H9 (cell line): ENCODE data around the gene HASPIN. TPM values are rescaled to one million over a fixed set of nuclear protein-coding genes. Genes with fewer than 3 reads are reported as not detected.
"Not testable (repeated sequence)": the region's sequence is repeated elsewhere in the genome, so short reads cannot be mapped to it uniquely, and the experiment has no call there.

Experiments used
- DNase-seq: peaks from one replicate; pipeline ENCODE4 v3.0.0-alpha.2; 2017
- H2AFZ ChIP-seq: one replicate; pipeline ENCODE4 v1.6.1; 2013; ENCODE audit warnings: mild to moderate bottlenecking, low read length, control low read depth, moderate library complexity
- H2AK5ac ChIP-seq: 2 replicates; pipeline ENCODE4 v1.6.1; 2013; ENCODE audit warnings: low read length, control low read depth, mixed read lengths; ENCODE audit not compliant: insufficient read length
- H2BK120ac ChIP-seq: one replicate; pipeline ENCODE4 v1.6.1; 2013; ENCODE audit warnings: low read depth, mild to moderate bottlenecking, low read length, control low read depth, inconsistent platforms; ENCODE audit not compliant: poor library complexity, severe bottlenecking
- H2BK12ac ChIP-seq: 2 replicates; pipeline ENCODE4 v1.6.1; 2013; ENCODE audit warnings: low read length, control low read depth, mixed read lengths, low read depth; ENCODE audit not compliant: insufficient read length
- H2BK15ac ChIP-seq: 2 replicates; pipeline ENCODE4 v1.6.1; 2013; ENCODE audit warnings: low read depth, low read length, control low read depth
- H2BK20ac ChIP-seq: one replicate; pipeline ENCODE4 v1.6.1; 2013; ENCODE audit warnings: low read depth, mild to moderate bottlenecking, low read length, control low read depth, inconsistent platforms; ENCODE audit not compliant: poor library complexity, severe bottlenecking
- H2BK5ac ChIP-seq: 2 replicates; pipeline ENCODE4 v1.6.1; 2013; ENCODE audit warnings: low read length, control low read depth, mixed read lengths; ENCODE audit not compliant: insufficient read length
- H3K14ac ChIP-seq: 2 replicates; pipeline ENCODE4 v1.6.1; 2013; ENCODE audit warnings: low read length, control low read depth; ENCODE audit not compliant: insufficient read depth
- H3K18ac ChIP-seq: 2 replicates; pipeline ENCODE4 v1.6.1; 2013; ENCODE audit warnings: low read depth, mild to moderate bottlenecking, mixed read lengths, low read length, control low read depth; ENCODE audit not compliant: insufficient read length
- H3K23ac ChIP-seq: 2 replicates; pipeline ENCODE4 v1.6.1; 2013; ENCODE audit warnings: low read length, control low read depth, mixed read lengths, low read depth; ENCODE audit not compliant: insufficient read length
- H3K23me2 ChIP-seq: 2 replicates; pipeline ENCODE4 v1.6.1; 2013; ENCODE audit warnings: low read depth, mild to moderate bottlenecking, mixed read lengths, low read length, control low read depth; ENCODE audit not compliant: insufficient read length, poor library complexity, severe bottlenecking
- H3K27ac ChIP-seq: 2 replicates; pipeline ENCODE4 v1.5.1; 2013; ENCODE audit warnings: low read length, control low read depth, mixed read lengths, low read depth; ENCODE audit not compliant: insufficient read length
- H3K27me3 ChIP-seq: 2 replicates; pipeline ENCODE4 v1.6.1; 2013; ENCODE audit warnings: low read length, control low read depth, inconsistent platforms; ENCODE audit not compliant: insufficient read depth
- H3K4ac ChIP-seq: 2 replicates; pipeline ENCODE4 v1.6.1; 2013; ENCODE audit warnings: low read depth, mild to moderate bottlenecking, control low read depth, inconsistent platforms, low read length, moderate library complexity
- H3K4me1 ChIP-seq: 2 replicates; pipeline ENCODE4 v1.6.1; 2013; ENCODE audit warnings: low read length, control low read depth, inconsistent platforms; ENCODE audit not compliant: insufficient read depth
- H3K4me2 ChIP-seq: 2 replicates; pipeline ENCODE4 v1.6.1; 2013; ENCODE audit warnings: low read length, control low read depth, mixed read lengths; ENCODE audit not compliant: insufficient read length, insufficient read depth
- H3K56ac ChIP-seq: 2 replicates; pipeline ENCODE4 v1.6.1; 2013; ENCODE audit warnings: low read depth, mild to moderate bottlenecking, mixed read lengths, low read length, control low read depth; ENCODE audit not compliant: insufficient read length
- H3K79me1 ChIP-seq: 2 replicates; pipeline ENCODE4 v1.6.1; 2013; ENCODE audit warnings: low read depth, mild to moderate bottlenecking, moderate library complexity, low read length, control low read depth, inconsistent platforms; ENCODE audit not compliant: insufficient read depth, poor library complexity, severe bottlenecking
- H3K79me2 ChIP-seq: 2 replicates; pipeline ENCODE4 v1.6.1; 2013; ENCODE audit warnings: low read length, control low read depth, inconsistent platforms; ENCODE audit not compliant: insufficient read depth
- H3K9ac ChIP-seq: 2 replicates; pipeline ENCODE4 v1.6.1; 2013; ENCODE audit warnings: low read length, control low read depth, mixed read lengths; ENCODE audit not compliant: insufficient read length; ENCODE audit errors: extremely low read depth
- H3K9me3 ChIP-seq: one replicate; pipeline ENCODE4 v1.6.1; 2013; ENCODE audit warnings: low read depth, low read length, inconsistent platforms; ENCODE audit not compliant: control insufficient read depth
- H3T11ph ChIP-seq: one replicate; pipeline ENCODE4 v1.6.1; 2013; ENCODE audit warnings: mild to moderate bottlenecking, low read length, control low read depth, inconsistent platforms
- H4K20me1 ChIP-seq: one replicate; pipeline ENCODE4 v1.6.1; 2013; ENCODE audit not compliant: control insufficient read depth, insufficient read length, insufficient read depth
- H4K5ac ChIP-seq: 2 replicates; pipeline ENCODE4 v1.6.1; 2013; ENCODE audit warnings: low read depth, mild to moderate bottlenecking, mixed read lengths, low read length, control low read depth; ENCODE audit not compliant: insufficient read length
- H4K8ac ChIP-seq: replicated peaks from 2 replicates; pipeline ENCODE4 v1.6.1; 2013; ENCODE audit warnings: low read length, control low read depth, mixed read lengths, low read depth; ENCODE audit not compliant: insufficient read length
- H4K91ac ChIP-seq: 2 replicates; pipeline ENCODE4 v1.6.1; 2013; ENCODE audit warnings: low read depth, mild to moderate bottlenecking, moderate library complexity, mixed read lengths, low read length, control low read depth; ENCODE audit not compliant: insufficient read length
- H3K27ac Mint-ChIP-seq, 3 experiments: 2 replicates in 2 of 3; 3 replicates in 1 of 3; pipeline ENCODE4 v1.8.0; 2020 to 2021; ENCODE audit warnings: mixed read lengths in 3 of 3, mild to moderate bottlenecking in 1 of 3, moderate library complexity in 1 of 3
- H3K27me3 Mint-ChIP-seq: 2 replicates; pipeline ENCODE4 v1.8.0; 2021; ENCODE audit warnings: low read depth, mild to moderate bottlenecking, moderate library complexity, mixed read lengths
- H3K36me3 Mint-ChIP-seq, 3 experiments: 2 replicates in 2 of 3; 3 replicates in 1 of 3; pipeline ENCODE4 v1.8.0; 2020 to 2021; ENCODE audit warnings: low read depth in 3 of 3, mixed read lengths in 3 of 3; ENCODE audit not compliant: insufficient read depth in 1 of 3
- H3K4me1 Mint-ChIP-seq, 2 experiments: 2 replicates each; pipeline ENCODE4 v1.8.0; 2020; ENCODE audit warnings: mixed read lengths in 2 of 2
- H3K4me3 Mint-ChIP-seq, 2 experiments: 2 replicates in 1 of 2; 3 replicates in 1 of 2; pipeline ENCODE4 v1.8.0; 2020 to 2021; ENCODE audit warnings: mild to moderate bottlenecking in 2 of 2, mixed read lengths in 2 of 2, moderate library complexity in 1 of 2
- H3K9me3 Mint-ChIP-seq, 2 experiments: 2 replicates in 1 of 2; 3 replicates in 1 of 2; pipeline ENCODE4 v1.8.0; 2020; ENCODE audit warnings: mild to moderate bottlenecking in 2 of 2, mixed read lengths in 2 of 2, moderate library complexity in 1 of 2
- CTCF ChIP-seq: fragments of 200-600 bp; sonication (generic); conservative IDR thresholded peaks from 3 replicates; pipeline ENCODE4 v1.8.0; 2021; ENCODE audit warnings: antibody characterized with exemption, mild to moderate bottlenecking
- WGBS: extraction: QIAGEN DNeasy Blood & Tissue Kit; methylation state at CpG from one replicate; pipeline ENCODE4 v1.1.7; 2013; ENCODE audit warnings: missing lambda C conversion rate, low lambda C conversion rate, mixed read lengths; ENCODE audit not compliant: insufficient read length; ENCODE audit errors: extremely low coverage; 5-methylcytosine and 5-hydroxymethylcytosine counted together
- total RNA-seq: library from RNA; stranded (reverse); gene quantifications from 2 replicates; pipeline ENCODE4 v1.2.1, GENCODE V29; 2021

HASPIN gene
- total RNA-seq, 1 experiment from 2014 or later, result 26.6 TPM

GRCh38 chr17:3699951-3700350 is 23.8 kb upstream of the HASPIN start:
- H2AK5ac ChIP-seq, result no peak overlapping the region
- H2BK5ac ChIP-seq, result no peak overlapping the region
- no peak overlapping the region for H3K4ac ChIP-seq
- H3K27ac ChIP-seq, result no peak overlapping the region
- H4K5ac ChIP-seq, result no peak overlapping the region
- H3K4me1 Mint-ChIP-seq, result peaks cover 0 to 10% of the 10 kb centered on the region in 2 experiments; a peak in 1 of 4 replicates
- no peaks in the 10 kb centered on the region for H3K79me2 ChIP-seq
- H3K9ac ChIP-seq, result no peak overlapping the region
- peaks cover 2 to 9% (median 4%) of the 10 kb centered on the region in 3 experiments; a peak in 4 of 7 replicates for H3K36me3 Mint-ChIP-seq
- no peak overlapping the region for H2BK120ac ChIP-seq
- H3K27ac Mint-ChIP-seq, result no peak overlapping the region
- peaks cover 4% of the 10 kb centered on the region for H3K23me2 ChIP-seq
- no peaks in the 10 kb centered on the region for H3K27me3 ChIP-seq
- H4K8ac ChIP-seq, result no peak overlapping the region
- H3K9me3 Mint-ChIP-seq, result peaks cover 0 to 3% of the 10 kb centered on the region in 2 experiments; a peak in 2 of 5 replicates
- H3K4me3 Mint-ChIP-seq, result no peak overlapping the region
- H3K4me1 ChIP-seq, result no peaks in the 10 kb centered on the region
- H3K9me3 ChIP-seq, result no peaks in the 10 kb centered on the region
- H3K4me2 ChIP-seq, result no peak overlapping the region
- H3K56ac ChIP-seq, result no peak overlapping the region
- H3K18ac ChIP-seq, result no peak overlapping the region
- WGBS, result no CpG with 5 or more reads among the region's 4 CpGs
- no peak overlapping the region for H2BK12ac ChIP-seq
- no peak for TF ChIP-seq CTCF
- peaks cover 37% of the 10 kb centered on the region for H3K27me3 Mint-ChIP-seq
- H2BK20ac ChIP-seq, result no peak overlapping the region
- H4K20me1 ChIP-seq, result no peaks in the 10 kb centered on the region
- H3K14ac ChIP-seq, result no peak overlapping the region
- no peak overlapping the region for H3T11ph ChIP-seq
- no peak overlapping the region for H2AFZ ChIP-seq
- no peaks in the 10 kb centered on the region for H3K79me1 ChIP-seq
- H2BK15ac ChIP-seq, result no peak overlapping the region
- no peak overlapping the region for H3K23ac ChIP-seq
- no peak overlapping the region for H4K91ac ChIP-seq
- no peak for DNase-seq

GRCh38 chr17:3702041-3702539 is 21.6 kb upstream of the HASPIN start:
- H3K4ac ChIP-seq, H2AFZ ChIP-seq, H3K56ac ChIP-seq, H2BK20ac ChIP-seq, H3K18ac ChIP-seq, H3K23me2 ChIP-seq, H2BK5ac ChIP-seq, H3K79me2 ChIP-seq, H3K4me2 ChIP-seq, DNase-seq, H2BK12ac ChIP-seq, H3K9me3 Mint-ChIP-seq, H3K23ac ChIP-seq, H3K79me1 ChIP-seq, H4K91ac ChIP-seq, H3K4me3 Mint-ChIP-seq, H3K9me3 ChIP-seq, H4K20me1 ChIP-seq, H4K5ac ChIP-seq, H2AK5ac ChIP-seq, H3K27ac Mint-ChIP-seq, H3K27me3 ChIP-seq, H3K9ac ChIP-seq, H4K8ac ChIP-seq, H3K4me1 Mint-ChIP-seq, H2BK15ac ChIP-seq, H3T11ph ChIP-seq, H3K36me3 Mint-ChIP-seq, H2BK120ac ChIP-seq, H3K27ac ChIP-seq, H3K4me1 ChIP-seq, H3K14ac ChIP-seq: not testable (repeated sequence)
- WGBS, result no CpG with 5 or more reads among the region's 7 CpGs
- H3K27me3 Mint-ChIP-seq, result peaks cover 17% of the 10 kb centered on the region
